ENCODE data around the gene OR51E1.

The OR51E1 gene

GRCh38 chr11:4645974-4646373 lies 2.2 kb downstream of the OR51E1 start:
- in situ Hi-C loops (cut with MboI; ENCODE audit: low sequenced_read_pairs, unreplicated experiment), result loop anchor here (10.0 to 25.0 kb wide), 2 partner anchors 359 to 741 kb away; partner anchors contain the start of gene OR51M1
- no peak for DNase-seq (ENCODE audit: low spot score)
- TF ChIP-seq CTCF (IDR thresholded peaks at IDR 0.05; ENCODE audit: borderline replicate concordance, control extremely low read depth, extremely low read depth, insufficient read depth, missing control alignments), result no peak

GRCh38 chr11:4647766-4648165 lies 4.0 kb downstream of the OR51E1 start:
- no peak for DNase-seq (ENCODE audit: low spot score)
- in situ Hi-C loops (cut with MboI; ENCODE audit: low sequenced_read_pairs, unreplicated experiment), result loop anchor here (10.0 to 25.0 kb wide), 2 partner anchors 357 to 740 kb away; partner anchors contain the start of gene OR51M1
- TF ChIP-seq CTCF (IDR thresholded peaks at IDR 0.05; ENCODE audit: borderline replicate concordance, control extremely low read depth, extremely low read depth, insufficient read depth, missing control alignments), result no peak

- in situ Hi-C loops (cut with MboI; ENCODE audit: low sequenced_read_pairs, unreplicated experiment), result no loop called here
- DNase-seq (ENCODE audit: low spot score), result no peak
- no peak for TF ChIP-seq CTCF (IDR thresholded peaks at IDR 0.05; ENCODE audit: borderline replicate concordance, control extremely low read depth, extremely low read depth, insufficient read depth, missing control alignments)
Measured at GRCh38 chr11:4654635-4655369, 11.0 kb downstream of the OR51E1 start.

DNA sequence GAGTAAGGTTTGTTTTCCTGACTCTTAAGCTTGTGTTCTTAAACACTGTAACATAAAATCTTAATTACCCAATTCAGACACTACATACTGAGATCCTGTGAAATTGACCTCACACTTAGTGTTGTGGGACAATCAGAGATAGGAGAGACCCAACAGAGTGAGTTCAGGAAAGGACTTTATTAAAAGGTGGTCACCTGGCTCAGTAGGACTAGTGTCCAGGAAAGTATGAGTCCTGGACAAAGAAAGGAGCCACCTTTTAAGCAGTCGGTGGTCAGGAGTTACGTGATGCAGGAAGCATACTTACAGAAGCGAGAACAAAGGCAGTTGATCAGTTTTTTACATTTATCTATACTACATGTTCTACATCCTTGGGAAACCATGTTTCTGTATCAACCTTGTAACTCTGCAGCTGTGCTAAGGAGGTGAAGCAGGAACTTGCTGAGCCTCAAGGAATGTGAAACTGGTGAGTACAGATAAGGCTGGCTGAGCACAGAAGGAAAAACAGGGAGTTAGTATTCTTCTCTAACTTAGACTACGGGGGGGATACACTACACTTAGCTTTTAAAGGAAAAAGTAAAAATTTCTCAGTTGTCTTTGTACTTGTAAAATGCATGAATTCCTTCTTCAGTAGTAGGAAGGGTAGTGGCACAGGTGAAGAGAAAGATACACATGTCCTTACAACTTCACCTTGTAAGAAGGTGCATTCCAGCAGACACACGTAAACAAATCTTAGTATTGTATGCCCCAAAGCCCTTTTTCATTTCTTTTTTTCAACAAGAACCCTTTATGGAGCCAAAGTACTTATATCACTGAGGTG lies 15.1 kb downstream of the OR51E1 start:
- DNase-seq (ENCODE audit: low spot score), result no peak
- in situ Hi-C loops (cut with MboI; ENCODE audit: low sequenced_read_pairs, unreplicated experiment), result no loop called here
- no peak for TF ChIP-seq CTCF (IDR thresholded peaks at IDR 0.05; ENCODE audit: borderline replicate concordance, control extremely low read depth, extremely low read depth, insufficient read depth, missing control alignments)

DNA sequence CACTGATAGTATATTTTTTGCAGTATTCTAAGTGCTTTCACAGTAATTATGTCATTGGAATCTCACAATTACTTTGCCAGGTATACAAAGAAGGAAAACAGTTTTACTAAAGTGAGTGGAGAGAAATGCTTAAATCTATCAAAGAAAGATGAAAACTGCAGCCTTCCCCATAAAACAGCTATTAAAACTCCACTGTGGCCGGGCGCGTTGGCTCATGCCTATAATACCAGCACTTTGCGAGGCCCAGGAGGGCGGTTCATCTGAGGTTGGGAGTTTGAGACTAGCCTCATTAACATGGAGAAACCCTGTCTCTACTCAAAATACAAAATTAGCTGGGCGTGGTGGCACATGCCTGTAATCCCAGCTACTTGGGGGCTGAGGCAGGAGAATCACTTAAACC lies 19.1 kb downstream of the OR51E1 start:
- in situ Hi-C loops (cut with MboI; ENCODE audit: low sequenced_read_pairs, unreplicated experiment), result no loop called here
- no peak for TF ChIP-seq CTCF (IDR thresholded peaks at IDR 0.05; ENCODE audit: borderline replicate concordance, control extremely low read depth, extremely low read depth, insufficient read depth, missing control alignments)
- no peak for DNase-seq (ENCODE audit: low spot score)

GRCh38 chr11:4664183-4664582 lies 20.4 kb downstream of the OR51E1 start:
- TF ChIP-seq CTCF (IDR thresholded peaks at IDR 0.05; ENCODE audit: borderline replicate concordance, control extremely low read depth, extremely low read depth, insufficient read depth, missing control alignments), result no peak
- in situ Hi-C loops (cut with MboI; ENCODE audit: low sequenced_read_pairs, unreplicated experiment), result no loop called here
- no peak for DNase-seq (ENCODE audit: low spot score)
